ENCODE results near the gene GSTP1.

DNA sequence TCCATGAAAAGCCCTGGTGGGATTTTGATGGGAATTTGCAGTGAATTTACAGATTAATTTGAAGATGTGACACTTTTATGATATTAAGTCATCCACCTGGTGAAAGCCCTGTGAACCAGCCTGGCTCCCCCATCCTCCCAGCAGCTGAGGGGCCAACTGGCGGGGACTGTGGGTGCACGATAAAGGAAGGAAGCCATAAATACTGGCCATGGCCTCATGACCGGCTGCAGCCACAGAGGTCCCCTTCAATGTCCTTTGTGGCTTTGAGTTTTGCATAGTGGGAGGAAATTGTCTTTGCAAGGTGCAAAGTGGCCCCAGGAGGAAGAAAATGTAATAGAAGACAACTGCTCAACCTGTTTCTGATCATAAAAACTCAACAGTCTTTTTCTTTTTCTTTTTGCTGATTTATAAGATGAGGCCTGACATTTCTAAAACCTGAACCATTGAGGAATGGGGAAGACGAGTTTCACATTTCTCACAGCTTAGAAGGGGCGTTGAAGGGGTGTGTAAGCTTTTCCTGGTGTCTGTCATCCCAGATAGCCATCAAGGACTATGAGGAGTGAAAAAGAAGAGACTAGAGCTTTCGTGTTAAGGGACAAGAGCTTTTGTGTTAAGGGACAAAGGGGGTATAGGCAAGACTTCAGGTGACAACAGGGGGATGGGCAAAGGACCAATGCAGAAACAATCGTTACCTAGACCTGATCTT is 16.9 kb downstream of the GSTP1 start:
- TF ChIP-seq, protein P1, sequence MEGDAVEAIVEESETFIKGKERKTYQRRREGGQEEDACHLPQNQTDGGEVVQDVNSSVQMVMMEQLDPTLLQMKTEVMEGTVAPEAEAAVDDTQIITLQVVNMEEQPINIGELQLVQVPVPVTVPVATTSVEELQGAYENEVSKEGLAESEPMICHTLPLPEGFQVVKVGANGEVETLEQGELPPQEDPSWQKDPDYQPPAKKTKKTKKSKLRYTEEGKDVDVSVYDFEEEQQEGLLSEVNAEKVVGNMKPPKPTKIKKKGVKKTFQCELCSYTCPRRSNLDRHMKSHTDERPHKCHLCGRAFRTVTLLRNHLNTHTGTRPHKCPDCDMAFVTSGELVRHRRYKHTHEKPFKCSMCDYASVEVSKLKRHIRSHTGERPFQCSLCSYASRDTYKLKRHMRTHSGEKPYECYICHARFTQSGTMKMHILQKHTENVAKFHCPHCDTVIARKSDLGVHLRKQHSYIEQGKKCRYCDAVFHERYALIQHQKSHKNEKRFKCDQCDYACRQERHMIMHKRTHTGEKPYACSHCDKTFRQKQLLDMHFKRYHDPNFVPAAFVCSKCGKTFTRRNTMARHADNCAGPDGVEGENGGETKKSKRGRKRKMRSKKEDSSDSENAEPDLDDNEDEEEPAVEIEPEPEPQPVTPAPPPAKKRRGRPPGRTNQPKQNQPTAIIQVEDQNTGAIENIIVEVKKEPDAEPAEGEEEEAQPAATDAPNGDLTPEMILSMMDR (conservative IDR thresholded peaks at IDR 0.05; ENCODE audit: low read length): no peak
- TF ChIP-seq EZH2phosphoT487 (IDR thresholded peaks at IDR 0.05; ENCODE audit: borderline replicate concordance, low read depth, low read length): no peak

Measured in OCI-LY7 (cell line).